Measurements from ENCODE around the gene STOX2. TPM values are rescaled to one million over a fixed set of nuclear protein-coding genes. Genes with fewer than 3 reads are reported as not detected.

STOX2 gene
- total and polyA plus RNA-seq, 10 donors = 0.53 to 42.8 (median 28.6) TPM

DNA sequence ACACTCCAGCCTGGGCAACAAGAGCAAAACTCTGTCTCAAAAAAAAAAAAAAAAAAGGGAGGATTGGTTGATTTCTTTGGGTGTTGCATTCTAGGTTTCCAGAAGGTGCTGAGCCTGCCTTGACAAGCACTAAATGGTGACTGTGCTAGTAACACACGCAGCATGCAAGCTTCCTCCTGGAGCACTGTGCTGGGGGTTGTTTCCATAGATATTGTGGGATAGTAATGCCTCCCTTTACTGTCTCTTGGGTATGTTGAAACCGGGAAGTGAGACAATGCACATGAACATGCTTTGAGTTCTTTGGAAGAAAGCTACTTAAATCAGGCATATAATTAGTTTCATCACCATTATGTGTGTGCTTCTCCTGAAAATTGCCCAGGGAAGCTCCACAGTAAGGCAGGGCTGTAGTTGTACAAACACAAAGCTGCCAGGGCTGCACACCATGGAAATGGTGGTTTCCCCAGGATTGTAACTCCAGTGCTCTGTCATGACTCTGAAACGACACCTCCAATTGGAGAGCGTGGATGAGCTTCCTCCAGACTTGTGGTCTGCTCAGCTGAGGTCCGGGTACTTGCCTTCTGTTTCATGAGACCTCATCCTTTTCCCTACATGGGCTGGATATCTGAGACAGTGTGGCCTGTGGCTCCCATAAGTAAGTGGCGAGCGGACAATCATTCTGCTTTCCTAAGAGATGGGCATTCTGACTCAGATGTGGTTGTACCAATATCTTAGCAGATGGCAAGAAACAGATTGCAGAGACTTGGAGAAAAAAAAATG lies 31.5 kb upstream of the STOX2 start:
- H3K36me3 ChIP-seq = no peaks in the 10 kb centered on the region
- H3K4me3 ChIP-seq = no peak overlapping the region
- TF ChIP-seq POLR2AphosphoS5 (IDR thresholded peaks at IDR 0.05) (no peak), POLR2A (IDR thresholded peaks at IDR 0.05) (no peak)
- TF ChIP-seq, protein P1, sequence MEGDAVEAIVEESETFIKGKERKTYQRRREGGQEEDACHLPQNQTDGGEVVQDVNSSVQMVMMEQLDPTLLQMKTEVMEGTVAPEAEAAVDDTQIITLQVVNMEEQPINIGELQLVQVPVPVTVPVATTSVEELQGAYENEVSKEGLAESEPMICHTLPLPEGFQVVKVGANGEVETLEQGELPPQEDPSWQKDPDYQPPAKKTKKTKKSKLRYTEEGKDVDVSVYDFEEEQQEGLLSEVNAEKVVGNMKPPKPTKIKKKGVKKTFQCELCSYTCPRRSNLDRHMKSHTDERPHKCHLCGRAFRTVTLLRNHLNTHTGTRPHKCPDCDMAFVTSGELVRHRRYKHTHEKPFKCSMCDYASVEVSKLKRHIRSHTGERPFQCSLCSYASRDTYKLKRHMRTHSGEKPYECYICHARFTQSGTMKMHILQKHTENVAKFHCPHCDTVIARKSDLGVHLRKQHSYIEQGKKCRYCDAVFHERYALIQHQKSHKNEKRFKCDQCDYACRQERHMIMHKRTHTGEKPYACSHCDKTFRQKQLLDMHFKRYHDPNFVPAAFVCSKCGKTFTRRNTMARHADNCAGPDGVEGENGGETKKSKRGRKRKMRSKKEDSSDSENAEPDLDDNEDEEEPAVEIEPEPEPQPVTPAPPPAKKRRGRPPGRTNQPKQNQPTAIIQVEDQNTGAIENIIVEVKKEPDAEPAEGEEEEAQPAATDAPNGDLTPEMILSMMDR (IDR thresholded peaks at IDR 0.05 in 8 of 11, conservative IDR thresholded peaks at IDR 0.05 in 3 of 11) = no peak
- H3K27ac ChIP-seq = no peak overlapping the region
- H3K9me3 ChIP-seq = no peaks in the 10 kb centered on the region
- 73 to 88% (median 77%) methylated on average over 7 of the region's 7 CpGs for WGBS, 5 donors
- no peaks in the 10 kb centered on the region for H3K27me3 ChIP-seq (replicated peaks in 1 of 7)
- DNase-seq = no peak
- intact Hi-C loops (cut with DNase I; ENCODE audit: low total_unique reads) = no loop called here
- peaks cover 0 to 12% (median 2%) of the 10 kb centered on the region in 6 donors for H3K4me1 ChIP-seq

DNA sequence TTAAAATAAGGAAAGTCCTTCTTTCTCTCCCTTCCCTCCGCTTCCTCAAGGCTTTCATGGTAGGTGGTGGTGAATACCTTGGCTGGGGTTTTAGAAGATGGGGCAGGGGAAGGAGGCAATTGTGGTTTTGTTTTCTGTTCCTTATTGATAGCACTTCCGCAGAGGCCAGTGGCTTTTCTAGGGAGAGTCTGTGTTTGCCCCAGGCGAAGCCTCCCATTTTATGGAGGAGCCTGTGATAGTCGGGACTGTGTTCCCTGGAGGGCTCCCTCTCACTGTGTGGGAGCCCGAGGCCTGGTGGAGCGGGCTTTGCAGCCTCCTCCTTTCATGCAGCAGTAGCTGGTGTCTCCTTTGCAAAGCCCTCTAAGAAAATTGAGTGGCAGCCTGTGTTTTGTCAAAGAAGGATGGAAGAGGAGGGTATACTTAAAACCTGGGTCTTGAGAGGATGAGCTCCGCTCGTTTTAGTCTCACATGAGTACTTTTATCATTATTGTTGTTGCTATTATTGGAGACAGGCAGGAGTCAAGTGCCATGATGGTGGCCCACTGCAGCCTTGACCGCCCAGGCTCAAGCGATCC lies 29.8 kb upstream of the STOX2 start:
- Histone ChIP-seq H3K27ac (peak overlapping the region in 2 of 8 donors; percentile 39 to 73), H3K4me3 (no peak overlapping the region), H3K27me3 (replicated peaks in 1 of 7) (no peaks in the 10 kb centered on the region), H3K4me1 (peaks cover 0 to 12% (median 2%) of the 10 kb centered on the region in 6 donors), H3K9me3 (no peaks in the 10 kb centered on the region), H3K36me3 (no peaks in the 10 kb centered on the region)
- no peak for DNase-seq
- intact Hi-C loops (cut with DNase I; ENCODE audit: low total_unique reads) = no loop called here
- 74 to 89% (median 80%) methylated on average over 8 to 10 of the region's 10 CpGs for whole genome bisulfite sequencing, 5 donors
- TF ChIP-seq POLR2AphosphoS5 (IDR thresholded peaks at IDR 0.05) (no peak), POLR2A (IDR thresholded peaks at IDR 0.05) (no peak)
- TF ChIP-seq, protein P1 (IDR thresholded peaks at IDR 0.05 in 8 of 11, conservative IDR thresholded peaks at IDR 0.05 in 3 of 11) = no peak

DNA sequence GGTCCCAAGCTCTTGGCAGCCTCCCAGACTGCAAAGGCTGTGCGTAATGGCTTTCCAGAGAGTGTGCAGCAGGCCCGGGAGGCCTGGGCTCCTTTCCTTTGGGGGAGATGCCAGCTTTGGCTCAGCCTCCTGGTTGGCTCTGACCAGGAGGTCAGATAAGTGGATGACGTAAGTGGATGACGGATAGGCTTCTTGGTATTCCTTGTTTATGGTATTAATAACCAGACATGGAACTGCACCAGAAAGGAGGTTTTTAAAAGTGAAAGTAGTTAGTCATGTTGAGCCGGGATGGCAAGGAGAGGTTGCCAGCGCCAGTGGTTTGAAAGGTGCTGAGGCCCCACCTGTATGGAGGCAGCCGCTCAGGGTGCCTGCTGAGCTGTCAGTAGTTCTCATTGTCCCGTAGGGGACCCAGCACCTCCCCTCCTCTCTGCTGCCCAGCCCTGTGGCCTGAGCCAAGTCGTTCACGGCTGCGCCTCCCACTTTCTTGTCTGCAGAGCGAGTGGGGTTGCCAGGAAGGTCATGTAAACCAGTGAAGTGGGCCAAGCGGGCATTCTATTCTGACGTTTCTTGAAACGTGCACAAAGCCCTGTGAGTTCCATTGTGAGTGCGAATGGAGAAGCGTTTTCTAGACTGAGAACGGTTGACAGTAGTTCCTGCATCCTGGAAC lies 28.7 kb upstream of the STOX2 start:
- WGBS, 5 donors = 40 to 74% (median 51%) methylated on average over 18 of the region's 18 CpGs
- Histone ChIP-seq H3K27ac (peak overlapping the region in 7 of 8 donors; percentile 44 to 73 (median 54)), H3K4me3 (peak overlapping the region in 6 of 8 donors; percentile 3 to 52 (median 18)), H3K27me3 (replicated peaks in 1 of 7) (no peaks in the 10 kb centered on the region), H3K9me3 (no peaks in the 10 kb centered on the region), H3K36me3 (no peaks in the 10 kb centered on the region), H3K4me1 (peaks cover 0 to 12% (median 2%) of the 10 kb centered on the region in 6 donors)
- DNase-seq = no peak
- TF ChIP-seq POLR2AphosphoS5 (IDR thresholded peaks at IDR 0.05) (peak in 2 of 3 donors; percentile 26 to 50), POLR2A (IDR thresholded peaks at IDR 0.05) (no peak)
- TF ChIP-seq, protein P1 (IDR thresholded peaks at IDR 0.05 in 8 of 11, conservative IDR thresholded peaks at IDR 0.05 in 3 of 11) = no peak
- intact Hi-C loops (cut with DNase I; ENCODE audit: low total_unique reads) = no loop called here
